ENCODE measurements around the gene PAH. TPM values are rescaled to one million over a fixed set of nuclear protein-coding genes. Genes with fewer than 3 reads are reported as not detected.

PAH gene
- total and polyA plus RNA-seq, 7 donors: 0.03 to 0.62 (median 0.30) TPM; not detected in 4

GRCh38 chr12:102806592-102806991, 110.5 kb downstream of the PAH start:
- Histone ChIP-seq H3K27ac (no peak overlapping the region), H3K36me3 (ENCODE audit: insufficient read depth in 1 of 2, low read depth in 1 of 2) (no peaks in the 10 kb centered on the region), H3K27me3 (ENCODE audit: insufficient read depth in 3 of 3, low read length in 2 of 3) (no peaks in the 10 kb centered on the region), H3K4me3 (no peak overlapping the region), H3K9me3 (no peaks in the 10 kb centered on the region), H3K4me1 (no peaks in the 10 kb centered on the region)
- intact Hi-C loops (cut with DNase I): no loop called here
- DNase-seq: no peak
- no peak for ATAC-seq
- TF ChIP-seq CTCF (IDR thresholded peaks at IDR 0.05): no peak
- WGBS, 3 donors: 68 to 82% (median 75%) methylated on average over 2 of the region's 2 CpGs

GRCh38 chr12:102806110-102806509, 110.9 kb downstream of the PAH start:
- Histone ChIP-seq H3K9me3 (no peaks in the 10 kb centered on the region), H3K27ac (no peak overlapping the region), H3K4me3 (no peak overlapping the region), H3K36me3 (ENCODE audit: insufficient read depth in 1 of 2, low read depth in 1 of 2) (no peaks in the 10 kb centered on the region), H3K4me1 (no peaks in the 10 kb centered on the region), H3K27me3 (ENCODE audit: insufficient read depth in 3 of 3, low read length in 2 of 3) (no peaks in the 10 kb centered on the region)
- intact Hi-C loops (cut with DNase I): no loop called here
- ATAC-seq: no peak
- TF ChIP-seq CTCF (IDR thresholded peaks at IDR 0.05): no peak
- 20 to 30% (median 28%) methylated on average over 3 of the region's 3 CpGs for WGBS, 3 donors
- peak in 1 of 2 donors; percentile 43 for DNase-seq

GRCh38 chr12:102800565-102800964, 116.5 kb downstream of the PAH start:
- ATAC-seq: no peak

GRCh38 chr12:102799229-102799628, 117.8 kb downstream of the PAH start:
- Histone ChIP-seq H3K9me3 (no peaks in the 10 kb centered on the region), H3K36me3 (ENCODE audit: insufficient read depth in 1 of 2, low read depth in 1 of 2) (no peaks in the 10 kb centered on the region), H3K4me1 (no peaks in the 10 kb centered on the region), H3K27ac (no peak overlapping the region), H3K27me3 (ENCODE audit: insufficient read depth in 3 of 3, low read length in 2 of 3) (no peaks in the 10 kb centered on the region), H3K4me3 (no peak overlapping the region)
- intact Hi-C loops (cut with DNase I): no loop called here
- ATAC-seq (no peak), DNase-seq (no peak)
- 60 to 64% (median 63%) methylated on average over 9 of the region's 9 CpGs for WGBS, 3 donors
- no peak for TF ChIP-seq CTCF (IDR thresholded peaks at IDR 0.05)

More at GRCh38 chr12:102800565-102800964, 116.5 kb downstream of the PAH start:
- DNase-seq: no peak
- no peak for TF ChIP-seq CTCF (IDR thresholded peaks at IDR 0.05)
- Histone ChIP-seq H3K4me1 (no peaks in the 10 kb centered on the region), H3K9me3 (no peaks in the 10 kb centered on the region), H3K27ac (no peak overlapping the region), H3K36me3 (ENCODE audit: insufficient read depth in 1 of 2, low read depth in 1 of 2) (no peaks in the 10 kb centered on the region), H3K4me3 (no peak overlapping the region), H3K27me3 (ENCODE audit: insufficient read depth in 3 of 3, low read length in 2 of 3) (no peaks in the 10 kb centered on the region)
- intact Hi-C loops (cut with DNase I): no loop called here

- intact Hi-C loops (cut with DNase I): no loop called here
- no peak for DNase-seq
- 63 to 80% (median 71%) methylated on average over 5 of the region's 5 CpGs for WGBS, 3 donors
These were observed 119.5 kb downstream of the PAH start for GRCh38 chr12:102797528-102797927.

More at GRCh38 chr12:102797528-102797927, 119.5 kb downstream of the PAH start:
- Histone ChIP-seq H3K9me3 (no peaks in the 10 kb centered on the region), H3K27ac (no peak overlapping the region), H3K36me3 (ENCODE audit: insufficient read depth in 1 of 2, low read depth in 1 of 2) (no peaks in the 10 kb centered on the region), H3K4me1 (no peaks in the 10 kb centered on the region), H3K27me3 (ENCODE audit: insufficient read depth in 3 of 3, low read length in 2 of 3) (no peaks in the 10 kb centered on the region), H3K4me3 (no peak overlapping the region)
- TF ChIP-seq CTCF (IDR thresholded peaks at IDR 0.05): no peak
- no peak for ATAC-seq

Data from psoas muscle (tissue), 8 donors.